Endometrial microvascular endothelial cells (primary cell): Measurements from ENCODE around the gene KANK2. TPM values are rescaled to one million over a fixed set of nuclear protein-coding genes. Genes with fewer than 3 reads are reported as not detected.

Experiments used
- in situ Hi-C: cut with HindIII; loops from 2 replicates; pipeline ENCODE4 v1.10.0; 2017; ENCODE audit warnings: low sequenced_read_pairs, low pct_unique_long_range_greater_than_20kb; ENCODE audit errors: inconsistent ontology term
- total RNA-seq: library from RNA; depleted of rRNA; stranded (reverse); fragments of >200 nt; gene quantifications from one replicate; pipeline ENCODE4 v1.2.3, GENCODE V29; 2015; ENCODE audit errors: inconsistent ontology term

The KANK2 gene
- total RNA-seq, 1 donor from 2014 or later: 85.2 TPM

DNA sequence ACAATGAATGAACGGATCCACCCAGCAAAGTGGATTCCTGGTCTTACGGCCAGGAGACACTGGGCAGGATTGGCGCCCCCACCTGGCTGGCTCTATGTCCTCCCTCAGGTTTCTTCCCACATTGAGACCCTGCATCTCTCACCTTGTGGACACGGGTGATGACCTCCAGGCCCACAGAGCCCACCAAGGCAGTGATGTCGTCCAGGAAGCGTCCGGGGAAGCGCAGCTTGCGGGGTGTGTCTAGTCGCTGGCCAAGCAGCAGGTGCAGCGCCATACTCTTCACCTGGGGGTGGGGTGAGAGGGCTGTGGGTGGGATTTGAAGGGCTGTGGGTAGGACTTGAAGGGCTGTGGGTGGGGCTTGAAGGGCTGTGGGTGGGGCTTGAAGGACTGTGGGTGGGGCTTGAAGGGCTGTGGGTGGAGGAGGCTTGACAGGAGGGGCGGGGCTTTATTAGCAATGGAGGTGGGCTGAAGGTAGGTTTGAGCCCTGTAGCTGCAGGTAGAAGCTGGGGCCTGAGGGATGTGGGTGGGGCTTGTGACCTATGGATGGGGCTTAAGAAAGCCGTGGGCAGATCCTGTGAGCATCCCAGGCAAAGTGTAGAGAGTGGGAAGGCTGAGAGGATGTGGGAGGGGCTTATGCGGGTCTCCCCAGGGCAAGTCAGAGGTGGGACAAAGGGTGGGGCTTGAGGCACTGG lies 30.0 kb upstream of the KANK2 start:
- in situ Hi-C loops: no loop called here

DNA sequence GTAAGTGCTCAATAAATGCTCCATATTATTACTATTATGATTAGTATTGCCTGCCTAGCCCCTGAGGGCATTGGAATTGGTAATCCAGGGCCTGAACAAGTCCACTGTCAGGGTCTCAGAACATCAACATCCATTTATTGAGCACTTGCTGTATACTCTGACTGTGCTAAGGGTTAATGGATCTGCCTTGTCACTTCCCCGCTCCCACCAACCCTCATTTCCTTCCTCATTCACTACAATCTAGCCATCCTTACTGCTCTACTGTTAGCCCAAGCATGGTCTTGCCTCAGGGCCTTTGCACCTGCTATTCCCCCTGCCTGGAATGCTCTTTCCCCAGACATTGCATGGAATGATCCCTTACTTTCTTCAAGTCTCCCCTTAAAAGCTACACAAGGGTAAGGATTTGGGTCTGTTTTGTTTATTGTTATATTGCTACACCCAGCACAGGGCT lies 29.4 kb upstream of the KANK2 start:
- in situ Hi-C loops: no loop called here

DNA sequence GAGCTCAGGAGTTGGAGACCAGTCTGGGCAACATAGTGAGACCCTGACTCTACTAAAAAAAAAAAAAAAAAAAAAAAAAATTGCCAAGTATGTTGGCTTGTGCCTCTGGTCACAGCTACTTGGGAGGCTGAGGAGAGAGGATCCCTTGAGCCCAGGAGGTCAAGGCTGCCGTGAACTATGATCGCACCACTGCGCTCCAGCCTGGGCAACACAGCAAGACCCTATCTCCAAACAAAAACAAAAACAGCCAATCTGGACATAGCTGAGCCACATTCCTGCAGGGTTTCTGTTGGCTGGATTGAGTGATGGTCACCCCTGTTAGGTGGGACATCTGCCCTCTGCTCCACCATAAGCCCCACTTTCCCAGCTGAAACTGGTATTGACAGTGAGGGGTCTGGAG lies 28.5 kb upstream of the KANK2 start:
- in situ Hi-C loops: no loop called here

- in situ Hi-C loops: no loop called here
Measured at GRCh38 chr19:11225172-11225571, 27.8 kb upstream of the KANK2 start.

DNA sequence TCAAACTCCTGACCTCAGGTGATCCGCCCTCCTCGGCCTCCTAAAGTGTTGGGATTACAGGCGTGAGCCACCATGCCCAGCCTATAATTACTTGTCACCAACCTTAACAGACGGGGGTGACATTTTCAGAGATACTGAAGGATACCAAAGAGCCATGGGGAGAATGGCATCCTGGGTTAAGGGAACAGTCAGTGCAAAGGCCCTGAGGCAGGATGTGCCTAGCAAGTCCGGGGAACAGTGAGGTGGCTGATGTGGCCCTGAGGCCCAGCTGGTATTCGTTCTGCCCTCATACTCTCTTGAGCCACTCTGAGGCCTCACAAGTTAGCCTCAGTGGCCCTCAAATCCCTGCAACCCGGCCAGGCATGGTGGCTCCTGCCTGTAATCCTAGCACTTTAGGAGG lies 27.1 kb upstream of the KANK2 start:
- in situ Hi-C loops: no loop called here

- in situ Hi-C loops: no loop called here
Measured at GRCh38 chr19:11223200-11223599, 25.9 kb upstream of the KANK2 start.

GRCh38 chr19:11221082-11221598 lies 23.8 kb upstream of the KANK2 start:
- in situ Hi-C loops: no loop called here

GRCh38 chr19:11214387-11214786 lies 17.0 kb upstream of the KANK2 start:
- in situ Hi-C loops: no loop called here

- in situ Hi-C loops: no loop called here
Measured at GRCh38 chr19:11210656-11210928, 13.2 kb upstream of the KANK2 start.

- in situ Hi-C loops: no loop called here
Measured at GRCh38 chr19:11209839-11210655, 12.7 kb upstream of the KANK2 start.

GRCh38 chr19:11208561-11209471 lies 11.5 kb upstream of the KANK2 start:
- in situ Hi-C loops: no loop called here

DNA sequence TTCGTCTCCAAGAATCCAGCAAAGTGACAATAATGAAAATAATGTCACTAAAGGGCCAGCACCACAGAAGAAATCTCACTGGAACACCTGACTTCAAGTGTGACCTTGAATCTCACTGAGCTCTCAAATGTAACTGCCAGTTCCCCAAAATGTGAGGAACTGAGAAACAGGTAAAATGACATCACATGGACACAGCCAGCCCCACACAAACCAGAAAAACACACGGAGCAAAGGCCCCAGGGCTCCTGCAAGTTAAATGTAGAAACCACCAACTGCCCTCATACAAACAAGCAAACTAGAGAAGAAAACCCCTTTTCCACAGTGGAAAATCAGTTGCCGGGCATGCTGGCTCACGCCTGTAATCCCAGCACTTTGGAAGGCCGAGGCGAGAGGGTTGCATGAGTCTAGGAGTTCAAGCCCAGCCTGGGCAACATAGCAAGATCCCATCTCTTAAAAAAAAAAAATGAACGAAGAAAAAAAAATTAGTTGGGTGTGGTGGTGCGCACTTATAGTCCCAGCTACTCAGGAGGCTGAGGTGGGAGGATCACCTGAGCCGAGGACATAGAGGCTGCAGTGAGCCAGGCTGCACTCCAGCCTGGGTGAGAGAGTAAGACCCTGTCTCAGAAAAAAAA lies 8.7 kb upstream of the KANK2 start:
- in situ Hi-C loops: no loop called here

- in situ Hi-C loops: no loop called here
Measured at GRCh38 chr19:11204943-11205349, 7.6 kb upstream of the KANK2 start.

DNA sequence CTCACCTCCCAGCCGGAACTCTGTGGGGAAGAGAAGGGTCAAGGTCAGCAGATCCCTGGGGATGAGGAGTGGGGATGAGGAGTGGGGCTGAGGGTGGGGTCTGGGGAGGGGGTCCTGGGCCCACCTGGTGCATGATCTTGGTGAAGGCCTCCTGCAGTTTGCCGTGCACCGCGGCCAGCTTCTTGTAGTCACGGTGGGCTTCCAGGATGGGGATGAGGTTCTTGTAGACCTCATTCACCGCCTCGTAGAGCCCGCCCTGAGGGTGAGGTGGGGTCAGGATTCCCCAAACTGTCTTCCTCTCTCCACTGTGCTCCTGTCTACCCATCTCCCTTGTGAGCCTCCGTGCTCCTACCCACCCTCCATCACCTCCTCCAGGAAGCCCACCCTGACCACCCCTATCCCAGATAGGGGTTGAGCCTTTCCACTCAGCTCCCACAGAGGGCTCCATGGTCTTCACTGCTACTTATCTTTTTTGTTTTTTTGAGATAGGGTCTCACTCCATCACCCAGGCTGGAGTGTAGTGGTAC lies 6.8 kb upstream of the KANK2 start:
- in situ Hi-C loops: no loop called here

DNA sequence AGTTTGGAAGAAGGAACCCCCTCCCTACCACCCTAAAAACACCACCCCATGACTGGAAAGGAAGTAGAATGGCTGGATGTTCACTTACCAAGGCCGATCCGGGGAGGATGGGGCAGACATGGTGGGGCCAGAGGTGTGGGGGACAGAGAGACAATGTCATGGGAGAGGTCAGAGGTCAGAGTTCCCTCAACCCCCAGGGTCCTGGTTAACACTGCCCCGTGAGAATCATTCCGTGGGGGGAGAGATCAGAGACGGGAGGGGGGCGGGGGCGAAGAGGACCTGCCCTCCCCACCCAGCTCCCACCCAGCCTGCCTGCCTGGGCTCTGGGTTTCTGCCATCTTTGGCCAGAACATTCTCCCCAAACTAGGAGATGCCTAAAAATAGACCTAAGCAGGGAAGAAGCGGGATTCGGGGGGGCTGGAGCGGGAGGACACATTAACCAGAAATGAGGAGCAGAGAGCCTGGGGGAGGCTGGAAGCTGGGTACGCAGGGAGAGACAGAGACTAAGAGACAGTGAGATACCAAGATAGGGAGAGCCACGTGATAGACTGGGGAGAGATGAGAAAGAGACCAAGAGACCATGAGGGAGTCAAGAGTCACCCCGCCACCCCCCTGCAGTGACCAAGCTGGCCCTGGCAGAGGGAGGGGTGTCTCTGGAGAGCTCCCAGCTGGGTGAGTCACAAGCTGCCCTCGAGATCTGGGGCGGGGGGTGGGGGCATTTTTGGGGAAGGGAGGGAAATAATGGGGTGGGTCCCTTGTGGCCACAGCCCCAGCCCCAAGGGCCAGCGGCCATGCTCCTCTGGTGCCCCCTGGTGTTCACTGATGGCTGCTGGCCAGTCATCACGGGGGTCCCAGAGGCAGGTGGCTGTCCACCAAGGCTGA lies 6.1 kb upstream of the KANK2 start:
- in situ Hi-C loops: no loop called here

- in situ Hi-C loops: no loop called here
Measured at GRCh38 chr19:11202488-11203193, 5.3 kb upstream of the KANK2 start.

DNA sequence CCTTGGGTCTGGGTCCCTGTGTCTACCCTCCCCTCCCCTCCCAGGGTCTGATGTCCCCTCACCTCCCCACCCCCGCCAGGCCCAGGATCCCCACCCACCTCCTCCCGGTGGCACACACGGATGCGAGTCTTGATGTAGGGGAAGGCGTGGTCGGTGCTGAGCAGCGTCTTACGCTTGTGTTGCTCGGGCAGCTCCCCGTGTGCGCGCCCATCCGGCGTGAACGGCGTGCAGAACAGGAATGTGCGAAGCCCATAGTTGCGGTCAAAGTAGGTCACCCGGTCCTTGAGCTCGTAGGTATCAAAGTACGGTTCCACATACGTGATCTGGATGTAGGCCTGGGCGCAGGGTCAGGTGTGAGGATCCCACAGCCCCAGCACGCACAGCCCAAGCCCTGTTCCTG lies 4.4 kb upstream of the KANK2 start:
- in situ Hi-C loops: no loop called here
